Kasumi-1 (cell line): ENCODE data around the gene ZNF180.
"Not testable (repeated sequence)": the region's sequence is repeated elsewhere in the genome, so short reads cannot be mapped to it uniquely, and the experiment has no call there.

Experiments used
- DNase-seq, 2 experiments: peaks; one replicate each; lab custom pipeline; 2025; lab: John Stamatoyannopoulos, UW

The ZNF180 gene

GRCh38 chr19:44498988-44499387 is 1.3 kb downstream of the ZNF180 start:
- no peak for DNase-seq

DNA sequence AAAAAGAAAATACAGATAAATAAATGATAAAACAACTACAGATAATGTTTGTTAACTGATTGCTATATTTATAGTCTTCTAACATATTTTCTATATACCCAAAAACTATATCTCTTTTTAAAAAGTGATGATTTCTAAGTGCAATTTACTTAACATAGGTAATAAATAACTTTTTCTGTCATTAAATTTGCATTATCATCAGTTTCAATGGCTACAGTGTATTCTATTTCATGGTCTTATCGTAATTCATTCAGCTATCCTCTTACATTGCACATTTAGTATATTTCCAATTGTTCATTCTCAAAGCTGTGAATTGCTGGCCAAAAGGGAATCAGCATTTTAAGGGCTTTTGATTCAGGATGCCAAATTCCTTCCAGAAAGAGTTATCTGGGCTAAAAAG is 3.6 kb downstream of the ZNF180 start:
- no peak for DNase-seq

DNA sequence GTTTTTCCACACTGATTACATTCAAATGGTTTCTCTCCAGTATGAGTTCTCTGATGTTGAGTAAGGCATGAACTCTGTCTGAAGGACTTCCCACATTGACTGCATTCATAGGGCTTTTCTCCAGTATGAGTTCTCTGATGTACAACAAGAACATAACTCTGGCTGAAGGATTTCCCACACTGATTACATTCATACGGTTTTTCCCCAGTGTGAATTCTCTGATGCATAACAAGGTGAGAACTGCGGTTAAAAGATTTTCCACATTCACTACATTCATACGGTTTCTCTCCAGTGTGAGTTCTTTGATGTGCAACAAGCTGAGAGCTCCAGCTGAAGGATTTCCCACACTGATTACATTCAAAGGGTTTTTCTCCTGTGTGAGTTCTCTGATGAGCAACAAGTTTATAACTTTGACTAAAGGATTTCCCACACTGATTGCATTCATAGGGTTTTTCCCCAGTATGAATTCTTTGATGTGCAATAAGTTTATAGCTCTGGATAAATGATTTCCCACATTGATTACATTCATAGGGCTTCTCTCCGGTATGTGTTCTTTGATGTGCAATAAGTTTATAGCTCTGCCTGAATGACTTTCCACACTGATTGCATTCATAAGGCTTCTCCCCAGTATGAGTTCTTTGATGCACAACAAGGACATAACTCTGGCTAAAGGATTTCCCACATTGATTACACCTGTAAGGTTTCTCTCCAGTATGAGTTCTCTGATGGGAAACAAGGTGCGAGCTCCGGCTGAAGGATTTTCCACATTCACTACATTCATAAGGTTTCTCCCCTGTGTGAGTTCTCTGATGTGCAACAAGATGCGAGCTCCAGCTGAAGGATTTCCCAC is 23.5 kb downstream of the ZNF180 start:
- DNase-seq: peak in 1 of 2 experiments; percentile 11

- DNase-seq: not testable (repeated sequence)
Measured at GRCh38 chr19:44468730-44469129, 31.6 kb downstream of the ZNF180 start.

DNA sequence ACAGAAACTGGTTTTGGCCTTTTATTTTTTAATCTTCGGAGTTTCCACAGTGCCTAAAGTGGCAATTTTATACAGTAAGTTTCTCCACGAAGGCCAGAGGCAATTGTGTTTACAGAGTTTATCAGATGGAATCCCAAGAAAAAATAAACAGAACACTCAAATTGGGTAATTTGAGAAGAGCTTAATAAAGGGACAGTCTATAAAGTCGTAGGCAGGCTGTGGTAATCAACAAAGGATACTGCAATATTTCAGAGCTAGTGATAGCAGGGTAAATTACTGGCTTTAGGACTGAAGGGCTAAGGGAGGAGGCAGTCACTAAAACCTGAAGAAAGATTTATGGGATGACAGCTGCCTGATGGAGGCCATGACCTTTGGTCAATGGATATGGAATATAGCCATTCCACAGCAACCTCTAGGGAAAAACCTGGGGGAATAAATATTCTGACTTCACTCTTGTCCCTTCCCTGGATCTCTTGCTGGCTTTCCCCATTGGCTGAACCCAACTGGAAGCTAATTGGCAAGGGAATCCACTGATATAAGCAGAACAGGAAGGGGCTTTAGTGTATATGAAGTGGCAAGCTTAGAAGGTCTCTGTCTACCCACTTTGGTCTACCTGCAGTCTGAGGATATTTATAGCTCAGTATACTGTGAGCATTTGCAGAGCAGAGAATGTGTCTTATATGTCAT is 37.6 kb downstream of the ZNF180 start:
- DNase-seq: not testable (repeated sequence)

GRCh38 chr19:44456016-44456415 is 44.3 kb downstream of the ZNF180 start:
- not testable (repeated sequence) for DNase-seq

- no peak for DNase-seq
Measured at GRCh38 chr19:44455100-44455499, 45.2 kb downstream of the ZNF180 start.

GRCh38 chr19:44452367-44452766 is 48.0 kb downstream of the ZNF180 start:
- DNase-seq: no peak

GRCh38 chr19:44451687-44452086 is 48.6 kb downstream of the ZNF180 start:
- no peak for DNase-seq

DNA sequence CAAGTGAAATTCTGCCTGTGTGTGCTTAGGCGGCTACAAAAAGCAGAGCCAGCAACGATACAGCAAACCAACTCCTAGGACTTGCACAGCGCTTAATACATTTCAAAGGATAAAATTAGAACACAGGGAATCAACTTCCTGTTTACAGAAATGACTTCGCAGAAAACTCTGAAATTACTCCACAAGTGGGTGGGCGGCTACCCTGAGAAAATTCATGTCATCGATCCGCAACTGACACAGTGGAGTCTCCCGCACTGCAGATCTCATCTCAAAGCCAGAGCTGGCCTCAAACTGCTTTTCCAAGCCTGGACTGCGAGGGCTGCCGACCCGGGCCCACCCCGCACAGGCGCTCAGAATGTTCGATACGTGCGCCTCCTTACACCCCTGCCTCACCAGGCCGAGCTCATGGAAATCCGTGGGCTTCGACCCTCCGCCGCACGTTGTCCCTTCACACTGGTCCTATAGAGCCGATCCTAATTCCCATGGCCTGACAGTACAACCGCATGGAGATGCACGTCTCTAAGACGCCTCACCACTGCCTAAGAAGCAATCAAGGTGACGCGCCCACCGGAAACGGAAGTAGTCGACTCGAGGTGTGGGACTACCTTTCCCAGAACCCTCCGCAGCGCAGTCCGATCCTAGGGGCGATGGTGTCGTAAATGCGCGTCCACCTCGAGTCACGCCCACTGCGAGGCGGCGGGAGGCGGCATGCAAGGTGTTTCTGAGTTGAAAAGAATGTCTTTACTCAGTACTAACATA is 52.2 kb downstream of the ZNF180 start, which contains the start of gene ZNF229:
TSS of gene ZNF229 (minus strand) at position 557 of the 759 bp plus-strand sequence. CDS start 5,625 bp downstream, outside the sequence.
- DNase-seq: no peak

- DNase-seq: no peak
Measured at GRCh38 chr19:44438441-44438840, 61.9 kb downstream of the ZNF180 start.

DNA sequence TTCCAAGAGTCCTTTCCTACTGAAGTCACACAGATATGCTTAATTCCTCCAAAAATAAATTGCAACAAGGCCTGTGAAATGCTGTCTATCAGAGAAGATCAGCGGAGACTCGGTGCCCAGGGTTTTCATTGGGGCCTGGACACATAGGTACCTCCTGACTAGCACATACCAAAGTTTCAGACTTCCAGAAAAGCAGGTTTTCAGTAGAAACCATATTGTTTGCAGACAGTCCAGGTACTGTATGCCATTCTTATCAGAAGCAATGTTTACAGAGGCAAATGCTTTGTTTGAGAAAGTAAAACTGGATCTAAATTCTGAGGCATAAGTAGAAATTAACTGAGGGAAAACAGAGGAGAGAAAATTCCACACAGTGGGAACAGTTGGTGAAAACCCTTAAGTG is 64.9 kb downstream of the ZNF180 start:
- DNase-seq: no peak

GRCh38 chr19:44430956-44431355 is 69.4 kb downstream of the ZNF180 start:
- no peak for DNase-seq
